AG20443 (cell line): ENCODE measurements around the gene FBXW10.
"Not testable (repeated sequence)": the region's sequence is repeated elsewhere in the genome, so short reads cannot be mapped to it uniquely, and the experiment has no call there.

Experiments
- DNase-seq: peaks from one replicate; pipeline ENCODE4 v3.0.0; 2012; ENCODE audit warnings: low spot score, mixed read lengths

Gene FBXW10, protein sequence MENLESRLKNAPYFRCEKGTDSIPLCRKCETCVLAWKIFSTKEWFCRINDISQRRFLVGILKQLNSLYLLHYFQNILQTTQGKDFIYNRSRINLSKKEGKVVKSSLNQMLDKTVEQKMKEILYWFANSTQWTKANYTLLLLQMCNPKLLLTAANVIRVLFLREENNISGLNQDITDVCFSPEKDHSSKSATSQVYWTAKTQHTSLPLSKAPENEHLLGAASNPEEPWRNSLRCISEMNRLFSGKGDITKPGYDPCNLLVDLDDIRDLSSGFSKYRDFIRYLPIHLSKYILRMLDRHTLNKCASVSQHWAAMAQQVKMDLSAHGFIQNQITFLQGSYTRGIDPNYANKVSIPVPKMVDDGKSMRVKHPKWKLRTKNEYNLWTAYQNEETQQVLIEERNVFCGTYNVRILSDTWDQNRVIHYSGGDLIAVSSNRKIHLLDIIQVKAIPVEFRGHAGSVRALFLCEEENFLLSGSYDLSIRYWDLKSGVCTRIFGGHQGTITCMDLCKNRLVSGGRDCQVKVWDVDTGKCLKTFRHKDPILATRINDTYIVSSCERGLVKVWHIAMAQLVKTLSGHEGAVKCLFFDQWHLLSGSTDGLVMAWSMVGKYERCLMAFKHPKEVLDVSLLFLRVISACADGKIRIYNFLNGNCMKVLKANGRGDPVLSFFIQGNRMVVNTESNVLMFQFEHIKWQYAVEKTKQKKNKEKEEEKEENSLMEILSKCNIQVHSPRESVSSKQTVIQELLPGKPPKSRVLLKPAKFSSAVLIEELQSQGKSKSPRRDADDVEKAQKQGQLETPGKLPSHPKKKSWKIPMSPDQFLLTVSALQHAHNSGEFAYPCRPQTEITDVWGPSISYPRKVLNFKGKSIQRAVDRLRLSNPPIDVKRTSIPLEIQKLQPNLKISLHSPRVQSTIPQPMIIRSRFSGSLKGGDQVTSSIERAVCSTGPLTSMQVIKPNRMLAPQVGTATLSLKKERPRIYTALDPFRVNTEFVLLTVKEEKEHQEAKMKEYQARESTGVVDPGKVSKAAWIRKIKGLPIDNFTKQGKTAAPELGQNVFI

DNA sequence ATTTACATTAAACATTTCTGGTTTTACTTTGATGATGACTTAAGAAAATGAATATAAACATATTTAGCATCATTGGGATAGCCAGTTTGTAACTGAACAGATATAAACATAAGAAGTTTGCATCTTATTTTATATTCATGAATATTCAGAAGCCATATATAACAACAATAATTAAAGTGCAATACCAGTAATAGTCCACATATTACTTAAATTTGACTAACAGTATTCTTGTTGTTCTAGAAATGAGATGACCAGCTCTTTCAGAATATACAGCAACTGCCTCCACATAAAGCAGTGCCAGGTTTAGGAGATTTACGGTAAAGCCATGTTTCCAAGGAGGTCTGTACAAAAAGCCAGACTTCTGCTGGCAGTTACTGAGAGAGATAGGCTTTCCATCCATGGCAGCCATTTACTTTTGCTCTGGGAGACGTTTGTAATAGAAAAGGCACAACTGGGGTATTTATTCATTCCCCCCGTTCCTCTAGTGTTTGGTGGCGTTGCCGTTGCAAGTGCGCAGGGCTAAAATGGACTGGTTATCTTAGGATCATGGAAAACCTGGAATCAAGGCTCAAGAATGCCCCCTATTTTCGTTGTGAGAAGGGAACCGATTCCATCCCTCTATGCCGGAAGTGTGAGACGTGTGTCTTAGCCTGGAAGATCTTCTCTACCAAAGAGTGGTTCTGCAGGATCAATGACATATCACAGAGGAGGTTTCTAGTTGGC, at the start of gene FBXW10:
Gene FBXW10, plus strand, starts transcription at position 356 of the 723 bp plus-strand sequence. Its CDS starts 191 bp downstream, at position 547.
- not testable (repeated sequence) for DNase-seq

DNA sequence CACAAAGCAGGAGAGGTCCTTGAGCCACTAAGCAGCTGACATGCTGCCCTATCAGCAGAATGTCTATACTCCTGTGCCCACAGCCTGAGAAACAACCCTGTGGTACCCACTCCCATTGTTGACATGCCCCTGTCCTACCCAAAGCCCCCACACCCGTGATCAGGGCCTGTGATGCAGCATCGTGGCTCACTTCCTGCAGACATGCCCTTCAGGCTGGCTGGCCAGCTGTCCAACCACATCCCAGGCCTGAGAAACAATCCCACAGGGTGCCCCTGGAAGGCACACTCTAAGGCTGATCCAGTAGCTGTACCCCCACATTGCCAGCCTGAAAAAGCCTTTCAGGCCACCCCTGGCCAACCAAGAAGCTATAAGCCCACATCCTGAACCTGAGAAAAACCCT, 48.7 kb upstream of the FBXW10 start:
- not testable (repeated sequence) for DNase-seq

DNA sequence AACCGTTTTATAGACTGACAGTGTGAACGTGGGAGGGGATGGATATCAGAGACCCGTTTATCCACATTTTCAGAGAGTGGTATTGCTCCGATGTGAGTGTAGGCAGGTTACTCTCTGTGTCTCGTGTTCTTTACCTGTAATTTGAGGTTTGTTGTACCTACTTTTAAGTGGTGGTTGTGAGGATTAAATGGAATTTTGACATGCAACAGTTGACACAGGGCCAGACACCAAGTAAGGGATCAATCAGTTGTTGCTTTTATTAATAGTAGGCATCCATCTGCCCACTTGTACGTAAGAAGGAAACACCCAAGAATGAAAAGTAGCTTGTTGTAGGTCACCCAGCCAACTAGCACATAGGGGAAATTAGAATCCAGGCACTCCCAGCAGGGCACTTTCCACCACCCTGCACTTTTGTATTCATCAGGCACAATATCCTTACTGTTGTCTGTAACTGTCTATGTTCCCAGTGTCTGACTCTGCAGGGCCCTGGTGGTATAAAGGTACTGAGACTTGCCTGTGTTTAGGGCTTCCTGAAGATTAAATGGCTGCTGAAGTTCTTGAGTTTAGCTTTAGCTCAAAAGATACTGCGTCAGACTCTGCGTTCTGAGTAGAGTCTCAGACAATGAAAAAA, 45.3 kb upstream of the FBXW10 start:
- not testable (repeated sequence) for DNase-seq

DNA sequence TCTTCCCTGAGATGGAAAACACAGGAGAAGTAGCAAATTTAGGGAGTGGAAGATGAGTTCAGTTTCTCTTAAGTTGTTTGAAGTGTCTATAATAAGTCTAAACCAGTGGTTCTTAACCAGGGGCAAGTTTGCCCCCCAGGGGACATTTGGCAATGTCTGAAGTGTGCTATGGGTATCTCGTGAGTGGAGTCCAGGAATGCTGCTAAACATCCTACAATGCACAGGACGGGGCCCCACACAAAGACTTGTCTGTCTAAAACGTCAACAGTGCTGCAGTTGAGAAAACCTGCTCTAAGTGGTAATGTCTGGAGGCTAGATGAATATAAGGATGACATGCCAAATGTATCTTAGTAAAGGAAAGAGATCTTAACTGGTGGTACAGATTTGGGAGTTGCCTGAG, 37.9 kb upstream of the FBXW10 start:
- DNase-seq, result not testable (repeated sequence)

DNA sequence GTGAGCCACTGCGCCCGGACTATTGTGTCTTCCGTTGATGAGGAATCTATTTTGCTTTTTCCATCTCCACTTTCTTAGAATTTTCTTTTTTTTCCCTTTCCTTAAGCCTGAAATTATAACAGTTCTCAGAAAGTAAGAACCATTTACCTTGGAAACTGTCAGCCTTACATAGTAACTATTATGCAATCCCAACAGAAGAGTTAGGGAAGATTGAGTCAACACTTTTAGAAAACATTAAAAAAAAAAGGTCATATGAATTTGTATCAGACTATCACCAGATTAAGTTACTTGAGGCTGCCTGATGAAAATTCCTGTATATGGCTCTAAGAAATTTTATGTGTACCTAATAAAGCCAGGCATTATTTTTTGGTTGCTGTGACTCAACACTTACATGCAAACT, 35.6 kb upstream of the FBXW10 start:
- not testable (repeated sequence) for DNase-seq

DNA sequence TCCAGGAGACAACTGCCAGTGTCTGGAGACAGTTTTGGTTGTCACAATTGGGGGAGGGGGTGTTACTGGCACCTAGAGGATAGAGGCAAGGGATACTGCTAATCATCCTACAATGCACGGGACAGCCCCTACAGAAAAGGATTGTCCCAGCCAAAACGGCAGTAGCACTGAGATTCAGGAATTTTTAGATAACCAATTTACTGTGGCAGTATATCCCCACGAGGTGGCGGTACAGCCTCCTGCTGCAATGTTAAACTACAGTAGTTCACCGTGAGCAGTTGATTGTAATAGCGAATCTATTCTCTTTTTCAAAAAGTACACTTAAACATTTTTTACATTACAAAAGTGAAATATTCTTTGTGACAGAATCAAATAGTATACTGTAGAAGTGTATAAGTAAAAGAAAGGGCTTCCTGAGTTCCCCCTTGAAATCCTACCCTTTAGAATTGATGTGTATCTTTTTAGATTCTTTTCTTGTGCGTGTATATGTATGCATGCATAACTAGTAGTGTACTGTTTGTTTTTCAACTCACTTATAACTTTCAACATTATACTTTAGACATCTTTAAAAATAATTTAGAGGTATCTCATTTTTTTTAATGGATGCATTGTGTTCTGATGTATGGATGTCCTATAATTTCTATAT, 31.4 kb upstream of the FBXW10 start:
- not testable (repeated sequence) for DNase-seq

DNA sequence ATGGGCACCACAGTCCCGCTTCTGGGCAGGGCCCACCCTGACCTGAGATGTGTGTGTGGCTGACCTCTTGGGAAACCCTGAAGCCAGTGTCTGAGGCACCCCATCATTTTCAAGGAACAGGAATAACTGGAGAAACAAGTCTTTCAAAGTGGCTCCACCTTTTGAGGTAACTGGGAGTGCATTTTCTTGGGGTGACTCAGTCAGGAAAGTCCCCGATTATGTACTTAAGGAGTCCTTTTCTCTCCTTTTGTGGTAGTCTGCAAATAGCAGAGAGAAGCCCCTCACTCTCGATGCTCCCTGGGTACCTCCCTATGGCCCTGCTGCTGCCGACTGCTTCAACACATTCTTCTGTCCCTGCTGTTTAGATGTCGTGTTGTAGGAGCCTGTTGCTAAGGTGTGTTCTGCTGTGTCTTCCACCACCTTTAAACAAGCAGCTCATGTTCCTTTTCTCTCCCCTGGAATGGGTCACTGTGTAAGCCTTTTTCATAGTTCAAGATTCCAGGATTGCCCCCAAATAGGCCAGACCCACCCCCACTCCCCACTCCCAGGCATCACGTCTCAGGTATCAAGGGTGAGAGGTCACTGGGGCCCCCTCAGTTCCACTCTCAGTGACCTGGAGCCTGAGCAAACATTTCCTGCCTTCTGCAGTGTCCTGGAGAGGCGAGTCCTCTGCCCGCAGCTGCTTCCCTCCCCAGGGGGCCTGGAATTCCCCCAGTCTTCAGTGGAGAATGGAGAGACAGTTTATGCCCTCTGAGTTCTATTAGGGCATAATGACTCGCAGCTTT, 25.0 kb upstream of the FBXW10 start:
- DNase-seq, result not testable (repeated sequence)

DNA sequence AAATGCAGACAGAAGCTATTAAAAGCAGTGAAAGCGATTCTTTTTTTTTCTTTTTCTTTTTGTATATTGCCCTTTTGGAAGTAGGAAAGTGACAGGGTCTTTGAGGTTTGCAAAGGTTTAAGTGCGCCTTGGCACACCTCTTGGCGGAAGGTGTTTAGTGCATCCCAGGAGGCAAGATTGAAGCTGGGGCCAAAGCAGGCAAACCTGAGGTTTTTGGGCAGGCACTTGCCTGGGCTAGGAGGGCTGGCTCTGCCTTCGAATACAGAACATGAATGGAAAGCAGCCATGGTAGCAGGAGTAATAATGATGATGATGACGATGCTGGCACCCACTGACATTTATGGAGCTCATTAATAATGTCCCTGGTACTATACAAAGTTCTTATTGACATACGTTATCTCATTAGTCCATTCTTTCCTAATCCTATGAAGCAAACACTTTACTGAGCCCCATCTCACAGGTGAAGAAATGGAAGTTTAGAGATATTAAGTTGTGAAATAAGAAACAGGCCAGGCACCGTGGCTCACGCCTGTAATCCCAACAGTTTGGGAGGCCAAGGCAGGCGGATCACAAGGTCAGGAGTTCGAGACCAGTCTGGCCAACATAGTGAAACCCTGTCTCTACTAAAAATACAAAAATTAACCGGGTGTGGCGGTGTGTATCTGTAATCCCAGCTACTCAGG, 24.3 kb upstream of the FBXW10 start:
- DNase-seq, result not testable (repeated sequence)

DNA sequence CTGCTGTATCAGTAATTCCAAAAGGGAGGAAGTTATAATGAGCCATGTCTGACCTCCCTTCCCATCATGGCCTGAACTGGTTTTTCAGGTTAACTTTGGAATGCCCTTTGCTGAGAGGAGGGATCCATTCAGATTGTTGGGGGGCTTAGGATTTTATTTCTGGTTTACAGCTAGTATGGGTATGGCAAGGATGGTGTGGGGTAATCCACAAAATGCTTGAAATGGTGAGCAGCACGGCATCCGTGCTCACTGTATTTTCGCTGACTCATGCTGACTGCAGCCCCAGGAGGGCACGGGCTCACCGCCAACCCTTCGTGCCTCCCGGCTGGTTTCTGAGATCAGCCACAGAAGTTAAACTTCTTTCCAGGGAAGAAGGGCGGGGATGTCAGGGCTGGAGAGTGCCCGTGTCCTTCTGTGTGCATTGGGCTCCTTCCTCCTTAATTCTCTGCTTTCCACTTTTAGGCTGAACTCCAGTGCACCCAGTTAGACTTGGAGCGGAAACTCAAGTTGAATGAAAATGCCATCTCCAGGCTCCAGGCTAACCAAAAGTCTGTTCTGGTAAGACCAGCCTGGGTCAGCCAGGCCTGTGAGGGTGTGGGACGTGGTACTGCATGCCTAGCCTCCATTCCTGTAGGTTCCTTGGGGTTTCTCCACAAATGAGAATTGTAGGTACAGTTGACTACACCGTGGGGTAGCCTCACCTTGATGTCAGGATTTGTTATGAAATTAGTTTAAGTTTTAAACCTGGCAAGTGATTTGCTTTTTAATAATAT, 21.9 kb upstream of the FBXW10 start:
- not testable (repeated sequence) for DNase-seq

DNA sequence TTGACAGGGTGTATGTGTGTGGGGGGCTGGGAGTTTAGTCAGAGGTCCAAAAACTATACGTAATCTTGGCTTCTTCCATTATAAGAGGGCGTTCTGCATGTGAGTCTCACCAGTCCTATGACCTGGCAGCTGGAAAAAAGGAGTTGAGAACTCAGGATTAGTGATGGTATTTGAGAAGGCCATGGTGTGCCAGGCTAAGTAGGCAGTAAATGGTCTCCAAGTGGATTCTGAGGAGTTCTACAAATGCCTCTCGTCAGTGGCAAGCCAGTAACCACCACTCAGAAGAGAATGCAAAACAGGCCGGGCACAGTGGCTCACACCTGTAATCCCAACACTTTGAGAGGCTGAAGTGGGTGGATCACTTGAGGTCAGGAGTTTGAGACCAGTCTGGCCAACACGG, 21.2 kb upstream of the FBXW10 start:
- not testable (repeated sequence) for DNase-seq

DNA sequence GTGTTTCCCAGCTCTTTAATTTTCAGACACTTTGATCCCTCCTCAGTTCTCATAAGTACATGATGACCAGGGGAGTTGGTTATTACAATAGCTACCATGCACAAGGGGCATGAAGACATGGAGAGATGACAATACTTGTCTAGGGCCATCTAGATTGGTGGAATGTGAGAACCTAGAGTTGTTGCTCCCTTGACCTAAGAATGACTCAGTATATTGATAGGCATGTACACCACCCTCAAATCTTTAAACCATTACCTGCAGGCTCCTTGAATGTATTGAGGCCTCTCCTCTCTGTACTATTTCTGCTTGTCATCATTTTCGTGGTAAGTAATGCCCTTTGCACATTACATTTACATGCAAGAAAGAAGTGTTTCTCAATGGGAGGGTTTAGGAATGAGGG, 20.3 kb upstream of the FBXW10 start:
- not testable (repeated sequence) for DNase-seq

DNA sequence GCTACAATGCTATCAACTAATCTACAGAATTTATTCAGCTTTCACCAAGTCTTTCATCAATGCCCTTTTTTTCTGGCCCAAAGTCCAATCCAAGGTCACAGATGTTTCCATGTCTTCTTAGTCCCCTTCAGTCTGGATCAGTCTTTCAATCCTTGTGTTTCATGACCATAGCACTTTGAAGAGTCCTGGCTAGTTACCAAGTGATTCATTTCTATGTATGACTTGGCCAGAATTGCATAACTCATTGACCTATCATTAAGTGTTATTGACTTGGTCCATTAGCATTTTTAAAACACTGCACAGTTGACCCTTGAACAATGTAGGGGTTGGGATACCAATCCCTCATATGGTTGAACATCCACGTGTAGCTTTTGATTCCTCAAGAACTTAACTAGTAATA, 11.4 kb upstream of the FBXW10 start:
- DNase-seq, result not testable (repeated sequence)

DNA sequence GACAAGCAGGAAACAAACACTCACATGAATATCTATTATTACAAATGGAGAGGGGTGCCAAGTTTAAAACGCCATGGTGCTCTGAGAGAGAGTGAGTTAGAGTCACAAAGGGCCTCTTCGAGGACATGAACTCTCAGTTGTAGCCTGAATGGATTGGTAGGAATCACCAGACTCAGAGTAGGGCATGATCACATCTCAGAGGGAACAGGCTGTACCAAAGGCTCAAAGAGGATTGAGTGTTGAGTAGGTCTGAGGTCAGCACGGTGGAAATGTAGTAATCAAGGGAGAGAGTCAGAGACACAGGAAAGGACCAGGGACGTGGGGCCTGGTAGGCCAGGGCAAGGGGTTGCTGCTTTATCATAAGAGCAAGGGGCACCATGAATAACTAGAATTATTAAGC, 10.5 kb upstream of the FBXW10 start:
- not testable (repeated sequence) for DNase-seq

DNA sequence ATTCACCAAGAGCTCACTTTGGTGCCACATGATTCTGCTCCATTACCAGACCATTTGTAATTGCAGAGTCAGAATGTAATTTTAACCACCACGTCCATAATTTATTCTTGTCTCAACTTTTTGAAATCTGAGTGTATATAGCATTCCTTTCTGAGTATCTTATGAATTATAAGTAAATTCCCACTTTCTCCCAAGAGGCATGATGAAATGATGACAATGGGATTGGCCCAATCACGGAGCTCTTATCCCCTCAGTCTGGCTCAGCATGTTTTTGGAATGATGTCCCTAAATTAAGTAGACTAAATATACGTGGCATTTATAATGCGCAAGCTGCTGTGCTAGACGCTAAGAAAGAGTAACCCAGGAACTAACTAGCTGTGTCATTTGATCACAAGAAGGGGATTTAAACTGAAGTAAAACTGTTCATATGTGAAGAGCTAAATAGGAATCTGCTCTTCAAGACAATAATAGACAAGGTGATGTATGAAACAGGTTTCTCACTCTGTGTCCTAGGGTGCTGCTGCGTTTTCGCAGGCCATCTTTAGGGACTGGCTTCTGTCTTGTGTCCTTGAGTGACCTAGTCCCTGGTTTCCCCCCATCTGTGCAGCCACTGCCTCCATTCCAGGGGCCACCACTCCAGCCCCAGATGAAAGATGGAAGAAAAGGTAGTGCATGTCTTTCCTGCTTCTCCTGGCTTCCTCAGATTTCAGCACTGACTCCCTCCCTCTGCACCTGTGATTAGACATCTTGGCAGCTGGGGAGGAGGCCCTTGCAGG, 4.0 kb upstream of the FBXW10 start:
- not testable (repeated sequence) for DNase-seq

DNA sequence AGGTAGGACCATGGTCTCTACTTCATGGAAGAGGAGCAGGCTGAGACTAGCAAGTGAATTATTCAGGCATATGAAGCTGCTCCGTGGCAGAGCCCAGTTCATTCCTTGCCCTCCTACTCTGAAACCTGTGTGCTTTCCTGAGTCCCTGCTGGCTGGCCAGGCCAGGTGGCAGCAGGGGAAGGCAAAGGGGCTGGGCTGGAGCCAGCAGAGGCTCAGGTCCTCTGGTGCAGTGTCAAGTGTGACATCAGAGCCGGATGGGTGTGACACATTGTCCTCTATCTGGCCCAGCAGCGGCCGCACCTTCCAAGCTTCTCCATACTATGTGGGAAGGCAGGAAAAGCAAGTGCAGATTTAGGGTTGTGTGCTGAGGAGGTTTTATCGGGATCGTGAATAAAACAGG, 2.6 kb upstream of the FBXW10 start:
- DNase-seq, result not testable (repeated sequence)

DNA sequence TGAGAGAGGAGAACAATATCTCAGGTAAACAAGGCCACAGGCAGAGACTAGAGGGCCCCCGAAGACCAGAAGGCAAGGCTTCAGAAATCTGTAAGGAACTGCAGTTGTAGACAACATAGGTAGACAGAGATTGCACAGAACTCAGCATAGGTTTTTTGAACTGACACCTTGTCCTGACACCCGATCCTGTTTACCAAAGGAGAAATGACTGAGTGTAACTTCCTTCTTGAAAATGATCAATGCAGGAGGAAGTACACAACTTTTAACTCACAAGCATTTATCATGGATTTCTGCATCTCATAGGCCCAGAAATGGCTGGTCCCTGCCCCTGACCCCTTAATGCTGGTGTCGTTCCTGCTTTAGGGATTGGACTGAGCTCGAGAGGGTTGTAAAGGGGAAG, 872 bp downstream of the FBXW10 start:
- not testable (repeated sequence) for DNase-seq

DNA sequence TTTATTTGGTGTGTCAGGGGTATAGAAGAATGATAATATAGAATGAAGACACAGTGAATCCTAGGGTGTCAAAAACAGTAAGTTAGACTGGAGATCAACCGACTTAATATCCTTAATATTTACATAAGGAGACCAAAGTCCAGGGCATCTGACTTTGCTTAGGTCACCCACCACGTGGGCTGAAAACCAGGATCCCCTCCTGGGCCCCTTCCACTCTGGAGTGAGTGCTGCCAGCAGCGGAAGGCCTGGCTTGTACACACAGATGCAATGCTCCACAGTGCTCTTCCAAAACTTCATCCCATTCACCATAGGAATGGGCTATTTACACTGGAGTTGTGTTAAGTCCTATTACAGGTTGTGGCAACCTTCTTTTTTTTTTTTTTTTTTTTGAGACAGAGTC, 2.7 kb downstream of the FBXW10 start:
- DNase-seq, result not testable (repeated sequence)

DNA sequence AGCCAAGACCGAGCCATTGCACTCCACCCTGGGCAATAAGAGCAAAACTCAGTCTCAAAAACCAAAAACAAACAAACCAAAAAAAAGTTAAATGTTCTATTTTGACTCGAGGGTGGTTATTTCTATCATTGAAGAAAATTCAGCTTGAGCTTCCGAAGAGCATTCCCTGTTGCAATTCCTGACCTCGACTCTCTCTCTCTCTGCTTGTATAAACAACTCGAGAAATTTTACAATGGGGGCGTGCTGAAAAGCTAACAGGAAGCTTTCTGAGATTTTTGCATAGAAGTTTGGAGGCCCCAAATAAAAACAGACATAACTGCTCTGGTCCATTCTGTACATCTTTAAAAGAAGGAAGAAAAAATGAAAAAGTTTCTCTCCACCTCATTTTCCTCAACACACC, 3.6 kb downstream of the FBXW10 start:
- not testable (repeated sequence) for DNase-seq
